PC-3 (cell line): Measurements from ENCODE around the gene RBM47.

Experiments
- EZH2phosphoT487 ChIP-seq: fragments of 300-600 bp; sonication (generic); IDR thresholded peaks from 2 replicates; pipeline ENCODE4 v1.6.1; 2018; ENCODE audit warnings: mild to moderate bottlenecking, antibody characterized with exemption, low read length, borderline replicate concordance
- TF ChIP-seq, protein P1 (sequence below): fragments of 300-600 bp; sonication (generic); conservative IDR thresholded peaks from 2 replicates; pipeline ENCODE4 v1.5.1; 2017; ENCODE audit warnings: antibody characterized with exemption, low read depth, mild to moderate bottlenecking, low read length

DNA sequence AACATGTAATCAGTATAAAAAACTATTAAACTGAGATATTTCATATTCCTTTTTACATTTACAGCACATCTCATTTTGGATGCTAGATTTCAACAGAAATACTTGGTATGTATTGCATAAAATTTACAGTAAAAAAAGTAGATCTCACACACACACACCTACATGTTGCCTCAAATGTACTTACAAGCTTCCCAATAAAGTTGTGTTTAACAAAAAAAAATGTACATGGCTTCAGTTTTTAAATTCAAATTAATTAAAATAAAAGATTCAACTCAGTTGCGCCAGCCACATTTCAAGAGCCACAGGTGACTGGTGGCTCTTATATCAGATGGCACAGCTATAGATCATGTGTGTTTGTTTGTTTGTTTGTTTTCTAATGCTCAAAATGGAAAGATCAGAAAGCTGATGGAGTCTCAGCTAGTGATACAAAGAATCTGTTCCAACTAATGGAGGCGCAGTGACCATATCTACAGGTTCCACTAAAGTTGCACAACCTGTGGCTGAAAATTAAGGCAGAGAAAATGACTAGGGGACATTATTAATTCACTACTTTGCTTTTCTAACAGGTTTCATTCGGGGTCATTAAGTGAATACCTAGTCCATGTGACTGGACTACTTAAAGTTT, 45.0 kb downstream of the RBM47 start:
- TF ChIP-seq, protein P1, sequence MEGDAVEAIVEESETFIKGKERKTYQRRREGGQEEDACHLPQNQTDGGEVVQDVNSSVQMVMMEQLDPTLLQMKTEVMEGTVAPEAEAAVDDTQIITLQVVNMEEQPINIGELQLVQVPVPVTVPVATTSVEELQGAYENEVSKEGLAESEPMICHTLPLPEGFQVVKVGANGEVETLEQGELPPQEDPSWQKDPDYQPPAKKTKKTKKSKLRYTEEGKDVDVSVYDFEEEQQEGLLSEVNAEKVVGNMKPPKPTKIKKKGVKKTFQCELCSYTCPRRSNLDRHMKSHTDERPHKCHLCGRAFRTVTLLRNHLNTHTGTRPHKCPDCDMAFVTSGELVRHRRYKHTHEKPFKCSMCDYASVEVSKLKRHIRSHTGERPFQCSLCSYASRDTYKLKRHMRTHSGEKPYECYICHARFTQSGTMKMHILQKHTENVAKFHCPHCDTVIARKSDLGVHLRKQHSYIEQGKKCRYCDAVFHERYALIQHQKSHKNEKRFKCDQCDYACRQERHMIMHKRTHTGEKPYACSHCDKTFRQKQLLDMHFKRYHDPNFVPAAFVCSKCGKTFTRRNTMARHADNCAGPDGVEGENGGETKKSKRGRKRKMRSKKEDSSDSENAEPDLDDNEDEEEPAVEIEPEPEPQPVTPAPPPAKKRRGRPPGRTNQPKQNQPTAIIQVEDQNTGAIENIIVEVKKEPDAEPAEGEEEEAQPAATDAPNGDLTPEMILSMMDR, result no peak
- TF ChIP-seq EZH2phosphoT487, result no peak
